Measurements from ENCODE around the gene SCART1.
"Not testable (repeated sequence)": the region's sequence is repeated elsewhere in the genome, so short reads cannot be mapped to it uniquely, and the experiment has no call there.

- TF ChIP-seq CTCF (IDR thresholded peaks at IDR 0.05 in 4 of 5, conservative IDR thresholded peaks at IDR 0.05 in 1 of 5); POLR2A (IDR thresholded peaks at IDR 0.05): not testable (repeated sequence)
Observed at GRCh38 chr10:133500897-133501296, 47.2 kb downstream of the SCART1 start.

Measured in gastrocnemius medialis (tissue), 4 donors.